Panc1 (cell line): ENCODE results near the gene NBDY.

ENCODE experiments used
- CTCF ChIP-seq: fragments of 450-650 bp; IDR thresholded peaks from 2 replicates; pipeline ENCODE4 v1.5.1; 2017; ENCODE audit warnings: mild to moderate bottlenecking
- POLR2AphosphoS5 ChIP-seq: IDR thresholded peaks from 2 replicates; pipeline ENCODE4 v1.6.1; 2012; ENCODE audit warnings: mild to moderate bottlenecking, low read depth, low read length, moderate library complexity
- REST ChIP-seq, 2 experiments: IDR thresholded peaks; 2 replicates each; pipeline ENCODE4 v1.6.1; 2011 to 2012; ENCODE audit warnings: low read depth in 2 of 2, control low read depth in 1 of 2, low read length in 1 of 2, mild to moderate bottlenecking in 1 of 2, moderate library complexity in 1 of 2; ENCODE audit not compliant: insufficient read depth in 1 of 2
- SIN3A ChIP-seq: IDR thresholded peaks from 2 replicates; pipeline ENCODE4 v1.6.1; 2012; ENCODE audit warnings: low read depth, mild to moderate bottlenecking, low read length, moderate library complexity, borderline replicate concordance; ENCODE audit not compliant: insufficient read depth
- TCF7L2 ChIP-seq: IDR thresholded peaks from 2 replicates; pipeline ENCODE4 v1.6.1; 2011; ENCODE audit warnings: mild to moderate bottlenecking, low read depth, low read length, inconsistent platforms

GRCh38 chrX:56833626-56834025 lies 104.6 kb downstream of the NBDY start:
- TF ChIP-seq CTCF (no peak), SIN3A (no peak), REST (IDR thresholded peaks at IDR 0.05; ENCODE audit: insufficient read depth in 1 of 2, low read depth in 2 of 2, low read length in 1 of 2) (no peak), POLR2AphosphoS5 (no peak), TCF7L2 (no peak)
